Measurements from ENCODE around the gene LRIG3. TPM values are rescaled to one million over a fixed set of nuclear protein-coding genes. Genes with fewer than 3 reads are reported as not detected.
"Not testable (repeated sequence)": the region's sequence is repeated elsewhere in the genome, so short reads cannot be mapped to it uniquely, and the experiment has no call there.

Gene LRIG3
- total RNA-seq, 2 donors from 2014 or later, result 78.4 to 79.9 TPM

- H3K27me3 ChIP-seq, result no peaks in the 10 kb centered on the region
- intact Hi-C loops (cut with DNase I), result no loop called here
Measured at GRCh38 chr12:58858030-58858429, 62.3 kb downstream of the LRIG3 start.

GRCh38 chr12:58857206-58857605, 63.1 kb downstream of the LRIG3 start:
- DNase-seq; H3K27me3 ChIP-seq; H3K4me1 ChIP-seq; H3K9ac ChIP-seq (ENCODE audit: low read depth in 2 of 2, low read length in 2 of 2); intact Hi-C loops (cut with DNase I); H3K36me3 ChIP-seq; H3K27ac ChIP-seq; H3K9me3 ChIP-seq; H3K4me3 ChIP-seq: not testable (repeated sequence)

More at GRCh38 chr12:58858030-58858429, 62.3 kb downstream of the LRIG3 start:
- H3K4me3 ChIP-seq, result no peak overlapping the region
- H3K36me3 ChIP-seq, result no peaks in the 10 kb centered on the region
- H3K27ac ChIP-seq, result no peak overlapping the region
- no peak for TF ChIP-seq CTCF (IDR thresholded peaks at IDR 0.05)
- DNase-seq, result no peak
- H3K9me3 ChIP-seq, result no peaks in the 10 kb centered on the region
- H3K4me1 ChIP-seq, result no peaks in the 10 kb centered on the region
- no peak overlapping the region for H3K9ac ChIP-seq (ENCODE audit: low read depth in 2 of 2, low read length in 2 of 2)

GRCh38 chr12:58855630-58856029, 64.7 kb downstream of the LRIG3 start:
- intact Hi-C loops (cut with DNase I); DNase-seq; H3K27me3 ChIP-seq; H3K9ac ChIP-seq (ENCODE audit: low read depth in 2 of 2, low read length in 2 of 2); H3K4me1 ChIP-seq; H3K36me3 ChIP-seq; H3K27ac ChIP-seq; H3K4me3 ChIP-seq; H3K9me3 ChIP-seq: not testable (repeated sequence)

GRCh38 chr12:58850826-58851225, 69.5 kb downstream of the LRIG3 start:
- TF ChIP-seq CTCF (IDR thresholded peaks at IDR 0.05), result no peak
- Histone ChIP-seq H3K27ac (no peak overlapping the region), H3K9ac (ENCODE audit: low read depth in 2 of 2, low read length in 2 of 2) (no peak overlapping the region), H3K36me3 (no peaks in the 10 kb centered on the region), H3K4me3 (no peak overlapping the region), H3K4me1 (no peaks in the 10 kb centered on the region), H3K9me3 (no peaks in the 10 kb centered on the region), H3K27me3 (no peaks in the 10 kb centered on the region)
- no peak for DNase-seq
- intact Hi-C loops (cut with DNase I), result no loop called here

DNA sequence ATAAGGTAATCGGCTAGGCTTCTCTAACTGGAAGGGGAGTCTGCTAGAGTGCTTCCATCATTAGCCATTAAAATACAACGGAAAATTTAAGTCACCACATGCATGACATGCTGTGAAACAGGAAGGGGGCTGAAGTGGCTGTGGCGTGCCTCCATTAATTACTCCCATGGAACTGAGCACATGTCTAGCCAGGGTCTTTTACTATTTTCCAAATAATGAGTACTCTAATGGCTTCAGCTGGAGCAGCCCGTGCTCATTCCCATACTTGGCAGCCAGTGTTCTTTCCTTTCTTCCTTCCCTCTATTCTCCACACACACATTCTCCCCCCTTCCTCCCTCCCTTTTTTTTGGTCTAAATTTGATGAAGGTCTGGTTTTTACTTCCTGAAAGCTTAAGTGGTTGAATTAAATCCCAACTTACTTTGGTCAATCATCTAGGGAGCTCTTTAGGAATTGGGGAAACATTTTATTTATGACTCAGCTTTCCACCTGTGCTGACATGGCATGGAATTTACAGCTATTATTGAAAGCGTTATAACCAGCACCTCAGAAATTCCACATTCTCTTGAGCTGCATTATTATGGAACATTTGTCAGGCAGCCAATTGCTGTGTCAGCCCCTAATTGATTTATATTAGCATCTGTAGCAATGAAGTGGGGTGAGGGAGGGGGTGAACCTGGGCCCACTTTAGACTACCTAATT, 72.3 kb downstream of the LRIG3 start:
- H3K4me1 ChIP-seq, result no peaks in the 10 kb centered on the region
- no peak overlapping the region for H3K9ac ChIP-seq (ENCODE audit: low read depth in 2 of 2, low read length in 2 of 2)
- no peaks in the 10 kb centered on the region for H3K9me3 ChIP-seq
- H3K27me3 ChIP-seq, result no peaks in the 10 kb centered on the region
- H3K36me3 ChIP-seq, result no peaks in the 10 kb centered on the region
- DNase-seq, result no peak
- H3K27ac ChIP-seq, result no peak overlapping the region
- no peak overlapping the region for H3K4me3 ChIP-seq
- no peak for TF ChIP-seq CTCF (IDR thresholded peaks at IDR 0.05)
- intact Hi-C loops (cut with DNase I), result no loop called here

DNA sequence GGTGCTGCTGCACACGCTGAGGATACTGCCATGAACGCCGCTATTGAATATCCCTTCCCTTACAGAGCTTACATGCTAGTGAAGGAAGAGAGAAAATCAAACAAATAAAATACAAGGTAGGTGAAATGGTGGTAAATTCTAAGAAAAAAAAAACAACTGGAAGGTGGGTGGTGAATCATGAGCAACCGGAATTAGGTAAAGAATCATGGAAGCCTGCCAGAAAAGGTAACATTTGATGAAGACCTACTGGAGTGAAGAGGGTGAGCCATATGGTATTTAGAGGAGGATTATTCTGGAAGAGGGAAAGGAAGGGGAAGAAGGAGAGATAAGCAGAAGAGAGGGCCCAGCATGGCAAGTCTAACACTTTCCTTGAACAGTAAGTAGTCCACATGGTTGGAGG, 76.1 kb downstream of the LRIG3 start:
- intact Hi-C loops (cut with DNase I), result no loop called here
- TF ChIP-seq CTCF (IDR thresholded peaks at IDR 0.05), result no peak
- no peak for DNase-seq

More for the DNA sequence above, 76.1 kb downstream of the LRIG3 start:
- H3K27ac ChIP-seq, result no peak overlapping the region
- no peaks in the 10 kb centered on the region for H3K4me1 ChIP-seq
- H3K9ac ChIP-seq (ENCODE audit: low read depth in 2 of 2, low read length in 2 of 2), result no peak overlapping the region
- no peaks in the 10 kb centered on the region for H3K9me3 ChIP-seq
- H3K4me3 ChIP-seq, result no peak overlapping the region
- no peaks in the 10 kb centered on the region for H3K27me3 ChIP-seq
- no peaks in the 10 kb centered on the region for H3K36me3 ChIP-seq

All from colonic mucosa (tissue), 4 donors.